ENCODE measurements around the gene TNFAIP1.
"Not testable (repeated sequence)": the region's sequence is repeated elsewhere in the genome, so short reads cannot be mapped to it uniquely, and the experiment has no call there.

Gene TNFAIP1

GRCh38 chr17:28335201-28335958 lies at the start of gene TNFAIP1, which contains the start of gene IFT20:
Gene TNFAIP1 (plus strand): TSS chr17:28335761. CDS start chr17:28339522, 3,761 bp downstream.
Gene IFT20 (minus strand): TSS chr17:28335472. CDS start chr17:28331985, 3,487 bp downstream.
- DNase-seq (ENCODE audit: low read depth), result peak; percentile 99
- peak within 1 kb of the TSS; percentile 96 for H3K4me3 ChIP-seq (ENCODE audit: low read depth, low read length)
- TF ChIP-seq CTCF (IDR thresholded peaks at IDR 0.05; ENCODE audit: control insufficient read depth, extremely low read depth, insufficient read depth), result 0 out of 2 replicates have a peak, but pooled peaks have one; percentile 14

- DNase-seq (ENCODE audit: low read depth), result no peak
- no peak overlapping the region for H3K4me3 ChIP-seq (ENCODE audit: low read depth, low read length)
- no peak for TF ChIP-seq CTCF (IDR thresholded peaks at IDR 0.05; ENCODE audit: control insufficient read depth, extremely low read depth, insufficient read depth)
Observed at GRCh38 chr17:28285965-28286364, 49.6 kb upstream of the TNFAIP1 start.

GRCh38 chr17:28290703-28291102 lies 44.9 kb upstream of the TNFAIP1 start:
- H3K4me3 ChIP-seq (ENCODE audit: low read depth, low read length), result no peak overlapping the region
- no peak for TF ChIP-seq CTCF (IDR thresholded peaks at IDR 0.05; ENCODE audit: control insufficient read depth, extremely low read depth, insufficient read depth)
- DNase-seq (ENCODE audit: low read depth), result no peak

- DNase-seq (ENCODE audit: low read depth), result peak; percentile 17
- TF ChIP-seq CTCF (IDR thresholded peaks at IDR 0.05; ENCODE audit: control insufficient read depth, extremely low read depth, insufficient read depth), result no peak
- no peak overlapping the region for H3K4me3 ChIP-seq (ENCODE audit: low read depth, low read length)
Observed at GRCh38 chr17:28291780-28292330, 43.7 kb upstream of the TNFAIP1 start.

GRCh38 chr17:28292878-28293277 lies 42.7 kb upstream of the TNFAIP1 start:
- not testable (repeated sequence) for DNase-seq (ENCODE audit: low read depth); H3K4me3 ChIP-seq (ENCODE audit: low read depth, low read length)

GRCh38 chr17:28293994-28294393 lies 41.6 kb upstream of the TNFAIP1 start:
- TF ChIP-seq CTCF (IDR thresholded peaks at IDR 0.05; ENCODE audit: control insufficient read depth, extremely low read depth, insufficient read depth), result no peak
- no peak overlapping the region for H3K4me3 ChIP-seq (ENCODE audit: low read depth, low read length)
- no peak for DNase-seq (ENCODE audit: low read depth)

- no peak overlapping the region for H3K4me3 ChIP-seq (ENCODE audit: low read depth, low read length)
- no peak for DNase-seq (ENCODE audit: low read depth)
- TF ChIP-seq CTCF (IDR thresholded peaks at IDR 0.05; ENCODE audit: control insufficient read depth, extremely low read depth, insufficient read depth), result no peak
Observed at GRCh38 chr17:28295677-28296578, 39.6 kb upstream of the TNFAIP1 start.

Data from LNCaP clone FGC (cell line).